ENCODE measurements around the gene RAI1.

The RAI1 gene

GRCh38 chr17:17815062-17815406 lies 133.8 kb downstream of the RAI1 start:
- Histone ChIP-seq H3K9ac (ENCODE audit: low read depth in 1 of 2, low read length in 2 of 2) (no peak overlapping the region), H3K9me3 (ENCODE audit: control insufficient read depth in 1 of 2, low read length in 2 of 2) (no peaks in the 10 kb centered on the region), H3K4me3 (ENCODE audit: low read depth in 1 of 2, low read length in 2 of 2) (no peak overlapping the region), H3K27ac (ENCODE audit: low read depth, low read length) (no peak overlapping the region), H3K36me3 (ENCODE audit: control insufficient read depth in 1 of 2, insufficient read depth in 2 of 2, low read length in 2 of 2) (peaks cover 17 to 69% of the 10 kb centered on the region in 2 donors), H3K27me3 (ENCODE audit: control insufficient read depth in 1 of 2, insufficient read depth in 2 of 2, low read length in 2 of 2) (no peaks in the 10 kb centered on the region), H3K4me1 (ENCODE audit: control insufficient read depth in 1 of 2, insufficient read depth in 2 of 2, low read length in 2 of 2) (peaks cover 20 to 26% of the 10 kb centered on the region in 2 donors)

DNA sequence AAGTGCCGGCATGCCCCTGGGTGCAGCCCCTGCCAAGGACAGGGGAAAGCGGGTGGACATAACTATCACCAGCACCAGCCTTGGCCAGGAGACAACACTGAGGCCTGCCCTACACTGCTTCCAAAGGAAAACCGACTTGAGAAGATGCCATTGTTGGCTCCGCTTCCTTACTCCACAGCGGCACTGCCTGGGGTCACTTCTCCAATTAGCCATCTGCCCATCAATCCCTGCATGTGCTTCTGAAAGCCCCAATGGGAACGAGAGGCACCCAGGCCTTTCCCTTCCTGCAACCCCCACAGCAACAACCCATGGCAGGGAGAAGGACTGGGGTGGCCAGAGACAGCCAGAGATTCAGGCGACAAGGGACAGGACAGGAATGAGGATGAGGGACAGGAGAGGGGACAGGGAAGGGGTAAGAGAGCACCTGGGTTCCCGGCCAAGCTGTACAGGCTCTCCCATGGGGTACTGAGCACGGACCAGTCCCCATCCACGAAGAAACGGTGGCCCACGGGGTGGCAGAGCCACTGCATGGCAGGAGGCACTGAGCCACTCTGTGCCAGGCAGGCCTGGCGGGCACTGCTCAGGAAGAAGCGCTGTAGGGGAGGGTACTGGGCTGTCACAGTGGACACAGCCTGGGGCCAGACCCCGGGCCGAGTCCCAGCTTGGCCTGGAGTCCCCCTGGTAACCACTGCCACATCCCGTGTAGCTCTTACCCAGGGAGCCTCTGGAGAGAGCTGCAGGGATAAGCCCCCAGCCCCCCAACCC lies 134.4 kb downstream of the RAI1 start:
- H3K4me3 ChIP-seq (ENCODE audit: low read depth in 1 of 2, low read length in 2 of 2) = no peak overlapping the region
- H3K27ac ChIP-seq (ENCODE audit: low read depth, low read length) = no peak overlapping the region
- H3K36me3 ChIP-seq (ENCODE audit: control insufficient read depth in 1 of 2, insufficient read depth in 2 of 2, low read length in 2 of 2) = peaks cover 20 to 73% of the 10 kb centered on the region in 2 donors
- no peak overlapping the region for H3K9ac ChIP-seq (ENCODE audit: low read depth in 1 of 2, low read length in 2 of 2)
- H3K27me3 ChIP-seq (ENCODE audit: control insufficient read depth in 1 of 2, insufficient read depth in 2 of 2, low read length in 2 of 2) = no peaks in the 10 kb centered on the region
- no peaks in the 10 kb centered on the region for H3K9me3 ChIP-seq (ENCODE audit: control insufficient read depth in 1 of 2, low read length in 2 of 2)
- peaks cover 26 to 30% of the 10 kb centered on the region in 2 donors for H3K4me1 ChIP-seq (ENCODE audit: control insufficient read depth in 1 of 2, insufficient read depth in 2 of 2, low read length in 2 of 2)

DNA sequence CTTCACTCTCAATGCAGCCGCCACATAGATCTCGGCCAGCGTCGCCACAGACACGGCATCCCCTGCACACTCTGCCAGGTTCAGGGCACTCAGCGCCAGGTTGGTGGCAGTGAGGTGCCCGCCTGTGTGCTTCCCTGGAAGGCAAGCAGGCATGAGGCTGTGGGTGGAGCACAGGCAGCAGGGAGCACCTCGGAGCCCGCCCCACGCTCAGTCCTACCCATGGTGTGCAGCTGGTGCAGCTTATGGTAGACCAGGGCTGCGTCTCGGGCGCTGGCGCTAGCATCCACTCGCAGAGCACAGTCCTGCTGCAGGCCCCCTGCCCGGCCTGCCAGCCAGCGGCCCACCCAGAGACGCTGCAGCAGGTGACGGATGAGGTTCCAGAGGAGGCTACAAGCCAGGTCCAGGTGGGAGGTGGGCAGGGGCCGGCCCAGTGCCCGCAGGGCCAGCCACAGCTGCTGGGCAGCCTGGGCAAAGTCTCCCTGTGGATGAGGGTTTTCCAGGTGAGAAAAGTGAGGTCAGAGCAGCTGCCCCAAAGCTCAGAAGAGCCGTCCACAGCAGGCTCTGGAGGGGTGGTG lies 135.1 kb downstream of the RAI1 start:
- Histone ChIP-seq H3K9ac (ENCODE audit: low read depth in 1 of 2, low read length in 2 of 2) (no peak overlapping the region), H3K4me3 (ENCODE audit: low read depth in 1 of 2, low read length in 2 of 2) (no peak overlapping the region), H3K36me3 (ENCODE audit: control insufficient read depth in 1 of 2, insufficient read depth in 2 of 2, low read length in 2 of 2) (peaks cover 21 to 73% of the 10 kb centered on the region in 2 donors), H3K9me3 (ENCODE audit: control insufficient read depth in 1 of 2, low read length in 2 of 2) (no peaks in the 10 kb centered on the region), H3K27me3 (ENCODE audit: control insufficient read depth in 1 of 2, insufficient read depth in 2 of 2, low read length in 2 of 2) (no peaks in the 10 kb centered on the region), H3K4me1 (ENCODE audit: control insufficient read depth in 1 of 2, insufficient read depth in 2 of 2, low read length in 2 of 2) (peaks cover 33 to 36% of the 10 kb centered on the region in 2 donors), H3K27ac (ENCODE audit: low read depth, low read length) (no peak overlapping the region)

DNA sequence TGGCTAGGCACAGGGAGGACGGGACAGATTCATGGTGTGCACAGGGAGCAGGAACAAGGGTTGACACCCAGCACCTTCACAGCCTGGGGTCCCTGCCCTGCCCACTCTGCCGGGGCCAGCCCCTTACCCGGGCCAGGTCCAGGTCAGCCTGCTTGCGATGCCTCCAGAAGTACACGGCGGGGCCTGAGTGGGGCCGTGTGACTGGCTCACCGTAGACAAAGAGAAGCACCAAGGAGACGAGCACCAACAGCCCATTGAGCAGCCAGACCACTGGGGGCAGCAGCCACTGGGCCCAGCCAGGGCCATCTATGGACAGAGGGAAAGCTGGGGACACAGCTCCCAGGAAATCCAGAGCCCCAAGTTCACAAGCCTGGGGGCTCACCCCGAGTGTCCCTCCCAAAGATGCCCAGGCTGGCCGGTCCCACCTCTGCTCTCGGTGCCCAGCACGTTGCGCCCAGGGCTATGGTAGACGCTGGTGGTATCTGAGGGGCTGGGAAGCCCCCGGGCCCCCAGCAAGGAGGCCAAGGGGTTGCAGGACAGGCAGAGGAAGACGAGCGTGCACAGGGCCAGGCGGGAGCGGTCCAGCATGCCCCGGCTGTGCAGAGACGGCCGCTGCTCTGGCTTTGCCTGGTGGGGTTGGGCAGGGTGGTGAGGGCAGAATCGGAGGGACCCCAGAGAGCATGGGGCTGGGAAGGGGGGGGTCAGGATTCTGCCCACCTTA lies 135.7 kb downstream of the RAI1 start:
- peaks cover 21 to 69% of the 10 kb centered on the region in 2 donors for H3K36me3 ChIP-seq (ENCODE audit: control insufficient read depth in 1 of 2, insufficient read depth in 2 of 2, low read length in 2 of 2)
- H3K27ac ChIP-seq (ENCODE audit: low read depth, low read length) = no peak overlapping the region
- H3K9ac ChIP-seq (ENCODE audit: low read depth in 1 of 2, low read length in 2 of 2) = no peak overlapping the region
- H3K9me3 ChIP-seq (ENCODE audit: control insufficient read depth in 1 of 2, low read length in 2 of 2) = no peaks in the 10 kb centered on the region
- no peak overlapping the region for H3K4me3 ChIP-seq (ENCODE audit: low read depth in 1 of 2, low read length in 2 of 2)
- peaks cover 37 to 39% of the 10 kb centered on the region in 2 donors for H3K4me1 ChIP-seq (ENCODE audit: control insufficient read depth in 1 of 2, insufficient read depth in 2 of 2, low read length in 2 of 2)
- H3K27me3 ChIP-seq (ENCODE audit: control insufficient read depth in 1 of 2, insufficient read depth in 2 of 2, low read length in 2 of 2) = no peaks in the 10 kb centered on the region

DNA sequence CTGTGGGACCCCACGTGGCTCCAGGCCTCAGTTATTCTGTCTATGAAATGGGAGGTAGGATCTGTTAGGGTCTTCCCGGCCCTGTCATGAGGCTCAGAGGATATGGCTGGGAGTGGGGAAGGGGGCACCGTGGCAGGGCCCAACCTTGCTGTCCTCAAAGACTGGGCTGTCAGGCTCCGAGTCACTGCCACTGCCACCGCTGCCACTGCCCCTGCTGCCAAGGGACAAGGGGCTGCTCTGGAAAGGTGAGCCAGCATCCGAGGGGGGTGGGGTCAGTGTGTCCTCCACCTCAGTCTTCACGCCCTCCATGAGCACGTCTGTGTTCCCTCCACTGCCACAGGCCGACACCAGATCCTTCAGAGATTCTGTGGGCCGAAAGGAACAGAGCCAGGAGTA lies 136.3 kb downstream of the RAI1 start:
- Histone ChIP-seq H3K27me3 (ENCODE audit: control insufficient read depth in 1 of 2, insufficient read depth in 2 of 2, low read length in 2 of 2) (no peaks in the 10 kb centered on the region), H3K27ac (ENCODE audit: low read depth, low read length) (no peak overlapping the region), H3K36me3 (ENCODE audit: control insufficient read depth in 1 of 2, insufficient read depth in 2 of 2, low read length in 2 of 2) (peaks cover 20 to 69% of the 10 kb centered on the region in 2 donors), H3K9ac (ENCODE audit: low read depth in 1 of 2, low read length in 2 of 2) (peak overlapping the region in 1 of 2 donors; percentile 2), H3K9me3 (ENCODE audit: control insufficient read depth in 1 of 2, low read length in 2 of 2) (no peaks in the 10 kb centered on the region), H3K4me1 (ENCODE audit: control insufficient read depth in 1 of 2, insufficient read depth in 2 of 2, low read length in 2 of 2) (peaks cover 42 to 45% of the 10 kb centered on the region in 2 donors), H3K4me3 (ENCODE audit: low read depth in 1 of 2, low read length in 2 of 2) (no peak overlapping the region)

DNA sequence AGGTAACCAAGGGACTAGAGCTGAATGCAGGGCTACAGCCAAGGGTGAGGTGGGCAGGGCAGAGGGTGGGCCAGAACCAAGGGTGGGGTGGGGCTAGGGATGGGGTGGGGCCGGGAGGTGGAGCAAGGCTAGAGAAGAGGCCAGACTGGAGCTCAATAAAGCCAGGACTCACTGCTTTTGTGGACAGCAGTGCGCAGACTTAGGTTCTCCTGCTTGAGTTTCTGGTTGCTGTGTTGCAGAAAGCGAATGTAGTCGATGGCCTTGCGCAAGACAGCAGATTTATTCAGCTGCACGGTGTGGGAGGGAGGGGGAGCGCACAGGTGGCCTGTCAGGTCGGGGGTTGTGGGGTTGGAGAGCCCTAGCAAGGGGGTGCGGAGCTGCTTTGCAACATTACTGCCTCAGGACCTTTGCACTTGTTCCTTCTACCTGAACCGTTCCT lies 136.8 kb downstream of the RAI1 start:
- no peak overlapping the region for H3K9ac ChIP-seq (ENCODE audit: low read depth in 1 of 2, low read length in 2 of 2)
- peaks cover 47 to 50% of the 10 kb centered on the region in 2 donors for H3K4me1 ChIP-seq (ENCODE audit: control insufficient read depth in 1 of 2, insufficient read depth in 2 of 2, low read length in 2 of 2)
- H3K4me3 ChIP-seq (ENCODE audit: low read depth in 1 of 2, low read length in 2 of 2) = no peak overlapping the region
- peaks cover 15 to 65% of the 10 kb centered on the region in 2 donors for H3K36me3 ChIP-seq (ENCODE audit: control insufficient read depth in 1 of 2, insufficient read depth in 2 of 2, low read length in 2 of 2)
- H3K27ac ChIP-seq (ENCODE audit: low read depth, low read length) = no peak overlapping the region
- H3K27me3 ChIP-seq (ENCODE audit: control insufficient read depth in 1 of 2, insufficient read depth in 2 of 2, low read length in 2 of 2) = no peaks in the 10 kb centered on the region
- H3K9me3 ChIP-seq (ENCODE audit: control insufficient read depth in 1 of 2, low read length in 2 of 2) = no peaks in the 10 kb centered on the region

DNA sequence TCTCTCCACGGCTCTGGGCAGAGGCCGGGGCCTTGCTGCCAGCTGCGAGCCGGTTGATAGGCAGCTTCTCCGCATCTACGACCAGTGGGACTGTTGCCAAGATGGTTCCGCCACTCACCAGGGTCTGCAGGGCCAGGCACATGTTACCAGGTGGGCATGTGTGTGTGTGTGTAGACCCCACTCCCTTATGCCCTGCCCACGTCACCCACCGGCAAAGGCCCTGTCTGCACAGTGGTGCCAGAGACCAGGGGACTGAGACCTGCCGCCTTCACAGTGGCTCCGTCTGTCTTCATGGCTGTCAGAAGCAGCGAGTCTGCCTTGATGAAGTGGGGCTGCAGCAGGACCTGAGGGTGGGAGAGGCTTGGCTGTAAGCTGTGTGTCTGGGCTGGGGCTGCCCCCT lies 137.9 kb downstream of the RAI1 start:
- H3K27ac ChIP-seq (ENCODE audit: low read depth, low read length) = no peak overlapping the region
- H3K9ac ChIP-seq (ENCODE audit: low read depth in 1 of 2, low read length in 2 of 2) = no peak overlapping the region
- H3K36me3 ChIP-seq (ENCODE audit: control insufficient read depth in 1 of 2, insufficient read depth in 2 of 2, low read length in 2 of 2) = peaks cover 15 to 58% of the 10 kb centered on the region in 2 donors
- H3K4me3 ChIP-seq (ENCODE audit: low read depth in 1 of 2, low read length in 2 of 2) = no peak overlapping the region
- no peaks in the 10 kb centered on the region for H3K9me3 ChIP-seq (ENCODE audit: control insufficient read depth in 1 of 2, low read length in 2 of 2)
- peaks cover 54 to 55% of the 10 kb centered on the region in 2 donors for H3K4me1 ChIP-seq (ENCODE audit: control insufficient read depth in 1 of 2, insufficient read depth in 2 of 2, low read length in 2 of 2)
- no peaks in the 10 kb centered on the region for H3K27me3 ChIP-seq (ENCODE audit: control insufficient read depth in 1 of 2, insufficient read depth in 2 of 2, low read length in 2 of 2)

DNA sequence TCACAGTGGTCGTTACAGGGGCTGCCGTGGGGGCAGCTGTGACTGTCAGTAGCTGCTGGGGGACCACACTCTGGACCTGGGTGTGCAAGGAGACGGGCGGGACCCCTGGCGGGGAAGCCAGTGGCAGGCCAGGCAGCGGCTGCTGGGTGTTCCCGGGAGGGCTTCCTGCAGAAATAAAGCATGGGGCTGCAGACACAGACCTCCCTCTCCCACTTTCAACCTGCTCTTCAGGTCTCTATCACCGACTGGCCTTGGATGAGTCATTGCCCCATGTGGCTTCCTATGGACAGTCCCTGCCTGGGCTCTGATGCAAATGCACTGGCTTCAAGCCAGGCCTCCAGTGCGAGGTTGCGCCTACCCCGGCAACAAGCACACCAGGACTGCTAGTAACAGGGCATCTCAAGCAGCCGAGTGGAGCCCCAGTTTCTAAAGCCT lies 138.3 kb downstream of the RAI1 start:
- H3K27ac ChIP-seq (ENCODE audit: low read depth, low read length) = no peak overlapping the region
- peaks cover 15 to 53% of the 10 kb centered on the region in 2 donors for H3K36me3 ChIP-seq (ENCODE audit: control insufficient read depth in 1 of 2, insufficient read depth in 2 of 2, low read length in 2 of 2)
- H3K27me3 ChIP-seq (ENCODE audit: control insufficient read depth in 1 of 2, insufficient read depth in 2 of 2, low read length in 2 of 2) = no peaks in the 10 kb centered on the region
- H3K4me3 ChIP-seq (ENCODE audit: low read depth in 1 of 2, low read length in 2 of 2) = no peak overlapping the region
- no peaks in the 10 kb centered on the region for H3K9me3 ChIP-seq (ENCODE audit: control insufficient read depth in 1 of 2, low read length in 2 of 2)
- no peak overlapping the region for H3K9ac ChIP-seq (ENCODE audit: low read depth in 1 of 2, low read length in 2 of 2)
- peaks cover 58 to 60% of the 10 kb centered on the region in 2 donors for H3K4me1 ChIP-seq (ENCODE audit: control insufficient read depth in 1 of 2, insufficient read depth in 2 of 2, low read length in 2 of 2)

DNA sequence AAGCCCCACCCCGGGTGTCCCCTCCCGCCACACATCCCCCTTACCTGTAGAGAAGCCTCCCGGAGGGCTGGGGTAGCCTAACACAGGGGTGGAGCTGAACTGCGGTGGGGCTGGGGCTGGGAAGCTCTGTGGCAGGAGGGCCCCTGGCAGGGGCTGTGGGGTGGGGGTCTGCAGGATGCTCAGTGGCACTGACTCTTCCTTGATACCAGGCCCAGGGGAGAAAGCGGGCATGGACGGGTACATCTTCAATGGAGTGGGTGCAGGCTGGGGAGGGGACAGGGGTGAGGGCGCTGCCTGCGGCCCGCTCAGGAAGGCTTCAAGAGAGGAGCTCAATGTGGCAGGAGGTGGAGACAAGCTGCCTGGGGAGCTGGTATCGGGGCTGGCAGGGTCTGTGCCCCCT lies 138.8 kb downstream of the RAI1 start:
- Histone ChIP-seq H3K27me3 (ENCODE audit: control insufficient read depth in 1 of 2, insufficient read depth in 2 of 2, low read length in 2 of 2) (no peaks in the 10 kb centered on the region), H3K9ac (ENCODE audit: low read depth in 1 of 2, low read length in 2 of 2) (peak overlapping the region in 1 of 2 donors; percentile 70), H3K36me3 (ENCODE audit: control insufficient read depth in 1 of 2, insufficient read depth in 2 of 2, low read length in 2 of 2) (peaks cover 15 to 48% of the 10 kb centered on the region in 2 donors), H3K4me3 (ENCODE audit: low read depth in 1 of 2, low read length in 2 of 2) (peak overlapping the region in 1 of 2 donors; percentile 17), H3K4me1 (ENCODE audit: control insufficient read depth in 1 of 2, insufficient read depth in 2 of 2, low read length in 2 of 2) (peaks cover 63 to 65% of the 10 kb centered on the region in 2 donors), H3K9me3 (ENCODE audit: control insufficient read depth in 1 of 2, low read length in 2 of 2) (no peaks in the 10 kb centered on the region), H3K27ac (ENCODE audit: low read depth, low read length) (no peak overlapping the region)

Data from duodenal mucosa (tissue), 2 donors.